ENCODE data around the gene CWC27.

CWC27 gene

DNA sequence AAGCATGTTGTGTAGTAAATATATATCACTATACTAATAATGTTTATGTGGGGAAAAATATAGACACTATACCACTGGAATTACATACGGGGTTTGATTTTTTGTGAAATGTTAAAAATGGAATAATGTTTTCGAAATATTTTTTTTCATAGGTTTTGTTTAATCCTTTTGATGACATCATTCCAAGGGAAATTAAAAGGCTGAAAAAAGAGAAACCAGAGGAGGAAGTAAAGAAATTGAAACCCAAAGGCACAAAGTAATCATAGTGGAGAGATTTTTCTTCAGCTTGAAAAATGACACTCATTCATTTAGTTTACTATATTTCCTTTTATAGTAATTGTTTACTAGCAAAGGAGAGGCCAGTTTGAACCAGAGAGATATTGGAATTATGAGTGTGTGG, 17.6 kb downstream of the CWC27 start:
- Histone ChIP-seq H3K4me1 (ENCODE audit: control insufficient read depth, insufficient read depth, low read length) (no peaks in the 10 kb centered on the region), H3K36me3 (ENCODE audit: control insufficient read depth, insufficient read depth, low read length) (peaks cover 57% of the 10 kb centered on the region), H3K9ac (ENCODE audit: low read depth, low read length) (no peak overlapping the region), H3K9me3 (ENCODE audit: control insufficient read depth, insufficient read depth, low read length) (no peaks in the 10 kb centered on the region), H3K27me3 (ENCODE audit: control insufficient read depth, insufficient read depth, low read length) (no peaks in the 10 kb centered on the region), H3K4me3 (ENCODE audit: low read depth, low read length) (no peak overlapping the region), H3K27ac (ENCODE audit: low read depth, low read length) (no peak overlapping the region)

- Histone ChIP-seq H3K27ac (ENCODE audit: low read depth, low read length) (no peak overlapping the region), H3K36me3 (ENCODE audit: control insufficient read depth, insufficient read depth, low read length) (peaks cover 57% of the 10 kb centered on the region), H3K4me3 (ENCODE audit: low read depth, low read length) (no peak overlapping the region), H3K4me1 (ENCODE audit: control insufficient read depth, insufficient read depth, low read length) (no peaks in the 10 kb centered on the region), H3K9me3 (ENCODE audit: control insufficient read depth, insufficient read depth, low read length) (no peaks in the 10 kb centered on the region), H3K27me3 (ENCODE audit: control insufficient read depth, insufficient read depth, low read length) (no peaks in the 10 kb centered on the region), H3K9ac (ENCODE audit: low read depth, low read length) (no peak overlapping the region)
These were observed 19.4 kb downstream of the CWC27 start for GRCh38 chr5:64788156-64788555.

GRCh38 chr5:64789457-64789856, 20.7 kb downstream of the CWC27 start:
- Histone ChIP-seq H3K27ac (ENCODE audit: low read depth, low read length) (no peak overlapping the region), H3K4me1 (ENCODE audit: control insufficient read depth, insufficient read depth, low read length) (no peaks in the 10 kb centered on the region), H3K27me3 (ENCODE audit: control insufficient read depth, insufficient read depth, low read length) (no peaks in the 10 kb centered on the region), H3K4me3 (ENCODE audit: low read depth, low read length) (no peak overlapping the region), H3K36me3 (ENCODE audit: control insufficient read depth, insufficient read depth, low read length) (peaks cover 60% of the 10 kb centered on the region), H3K9ac (ENCODE audit: low read depth, low read length) (no peak overlapping the region), H3K9me3 (ENCODE audit: control insufficient read depth, insufficient read depth, low read length) (no peaks in the 10 kb centered on the region)

DNA sequence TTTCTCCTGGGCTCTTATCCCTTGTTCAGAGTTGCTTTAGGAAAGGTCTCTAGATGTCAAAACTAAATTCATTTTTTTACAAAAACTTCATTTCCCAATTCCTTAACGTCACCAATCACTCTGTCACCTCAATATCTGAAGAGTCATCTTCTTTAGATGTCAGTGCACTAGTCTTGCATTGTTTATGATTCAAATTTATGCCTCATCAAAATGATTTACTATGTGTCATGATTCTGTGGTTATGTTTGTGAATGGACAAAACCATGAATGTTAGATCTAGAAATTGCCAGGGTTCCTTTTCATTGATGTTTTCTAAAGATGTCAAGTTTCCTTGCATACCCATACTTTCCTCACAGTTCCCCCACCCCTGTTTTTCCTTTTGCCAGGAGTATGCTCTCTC, 21.5 kb downstream of the CWC27 start:
- Histone ChIP-seq H3K9ac (ENCODE audit: low read depth, low read length) (no peak overlapping the region), H3K9me3 (ENCODE audit: control insufficient read depth, insufficient read depth, low read length) (no peaks in the 10 kb centered on the region), H3K36me3 (ENCODE audit: control insufficient read depth, insufficient read depth, low read length) (peaks cover 53% of the 10 kb centered on the region), H3K27me3 (ENCODE audit: control insufficient read depth, insufficient read depth, low read length) (no peaks in the 10 kb centered on the region), H3K27ac (ENCODE audit: low read depth, low read length) (no peak overlapping the region), H3K4me3 (ENCODE audit: low read depth, low read length) (no peak overlapping the region), H3K4me1 (ENCODE audit: control insufficient read depth, insufficient read depth, low read length) (no peaks in the 10 kb centered on the region)

- Histone ChIP-seq H3K27ac (ENCODE audit: low read depth, low read length) (no peak overlapping the region), H3K4me1 (ENCODE audit: control insufficient read depth, insufficient read depth, low read length) (no peaks in the 10 kb centered on the region; the same call in 1 of the 2 replicates), H3K9ac (ENCODE audit: low read depth, low read length) (no peak overlapping the region), H3K27me3 (ENCODE audit: control insufficient read depth, insufficient read depth, low read length) (no peaks in the 10 kb centered on the region), H3K4me3 (ENCODE audit: low read depth, low read length) (no peak overlapping the region), H3K36me3 (ENCODE audit: control insufficient read depth, insufficient read depth, low read length) (peaks cover 37% of the 10 kb centered on the region), H3K9me3 (ENCODE audit: control insufficient read depth, insufficient read depth, low read length) (no peaks in the 10 kb centered on the region)
These were observed 23.7 kb downstream of the CWC27 start for GRCh38 chr5:64792469-64792868.

- H3K4me3 ChIP-seq (ENCODE audit: low read depth, low read length): no peak overlapping the region
- no peaks in the 10 kb centered on the region; the same call in 1 of the 2 replicates for H3K4me1 ChIP-seq (ENCODE audit: control insufficient read depth, insufficient read depth, low read length)
- H3K36me3 ChIP-seq (ENCODE audit: control insufficient read depth, insufficient read depth, low read length): peaks cover 36% of the 10 kb centered on the region
- H3K9me3 ChIP-seq (ENCODE audit: control insufficient read depth, insufficient read depth, low read length): no peaks in the 10 kb centered on the region
- H3K27me3 ChIP-seq (ENCODE audit: control insufficient read depth, insufficient read depth, low read length): no peaks in the 10 kb centered on the region
- no peak overlapping the region for H3K27ac ChIP-seq (ENCODE audit: low read depth, low read length)
- H3K9ac ChIP-seq (ENCODE audit: low read depth, low read length): no peak overlapping the region
These were observed 25.5 kb downstream of the CWC27 start for GRCh38 chr5:64794053-64794770.

DNA sequence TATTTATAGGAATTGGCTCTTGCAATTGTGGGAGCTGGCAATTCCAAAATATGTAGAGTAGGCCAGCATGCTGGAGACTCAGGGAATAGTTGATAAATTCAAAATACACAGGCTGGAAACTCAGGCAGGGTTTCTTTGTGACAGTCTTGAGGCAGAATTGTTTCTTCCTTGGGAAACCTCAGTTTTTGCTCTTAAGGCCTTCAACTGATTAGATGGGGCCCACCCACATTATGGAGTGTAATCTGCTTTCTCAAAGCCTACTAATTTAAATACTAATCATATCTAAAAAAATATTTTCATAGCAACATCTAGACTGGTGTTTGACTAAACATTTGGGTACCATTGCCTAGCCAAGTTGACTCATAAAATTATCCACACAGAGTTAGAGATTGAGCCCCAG, 27.6 kb downstream of the CWC27 start:
- H3K4me1 ChIP-seq (ENCODE audit: control insufficient read depth, insufficient read depth, low read length): no peaks in the 10 kb centered on the region; the same call in 1 of the 2 replicates
- H3K9ac ChIP-seq (ENCODE audit: low read depth, low read length): no peak overlapping the region
- H3K36me3 ChIP-seq (ENCODE audit: control insufficient read depth, insufficient read depth, low read length): peaks cover 32% of the 10 kb centered on the region
- H3K4me3 ChIP-seq (ENCODE audit: low read depth, low read length): no peak overlapping the region
- no peak overlapping the region for H3K27ac ChIP-seq (ENCODE audit: low read depth, low read length)
- no peaks in the 10 kb centered on the region for H3K27me3 ChIP-seq (ENCODE audit: control insufficient read depth, insufficient read depth, low read length)
- no peaks in the 10 kb centered on the region for H3K9me3 ChIP-seq (ENCODE audit: control insufficient read depth, insufficient read depth, low read length)

DNA sequence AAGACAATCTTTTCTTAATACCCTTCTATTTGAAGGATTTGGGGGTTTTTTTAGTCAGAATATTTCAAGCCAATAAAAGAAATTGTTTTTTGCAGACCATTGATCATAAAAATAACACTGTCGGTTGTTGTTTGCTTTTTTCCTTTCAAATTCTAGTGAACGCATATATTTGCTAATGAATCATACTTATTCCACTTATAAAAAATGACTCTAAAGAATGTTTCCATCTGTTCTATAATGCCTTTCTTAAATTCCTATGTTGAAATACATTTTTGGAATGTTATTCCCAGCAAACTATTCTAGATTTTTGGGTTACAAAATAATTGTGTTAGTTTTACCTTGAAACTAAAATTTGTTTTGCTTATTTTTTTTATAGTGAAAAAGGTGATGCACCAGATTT, 32.2 kb downstream of the CWC27 start:
- no peak overlapping the region for H3K9ac ChIP-seq (ENCODE audit: low read depth, low read length)
- H3K36me3 ChIP-seq (ENCODE audit: control insufficient read depth, insufficient read depth, low read length): peaks cover 54% of the 10 kb centered on the region
- no peak overlapping the region for H3K27ac ChIP-seq (ENCODE audit: low read depth, low read length)
- no peaks in the 10 kb centered on the region for H3K9me3 ChIP-seq (ENCODE audit: control insufficient read depth, insufficient read depth, low read length)
- H3K4me3 ChIP-seq (ENCODE audit: low read depth, low read length): no peak overlapping the region
- no peaks in the 10 kb centered on the region; the same call in 1 of the 2 replicates for H3K4me1 ChIP-seq (ENCODE audit: control insufficient read depth, insufficient read depth, low read length)
- H3K27me3 ChIP-seq (ENCODE audit: control insufficient read depth, insufficient read depth, low read length): no peaks in the 10 kb centered on the region

DNA sequence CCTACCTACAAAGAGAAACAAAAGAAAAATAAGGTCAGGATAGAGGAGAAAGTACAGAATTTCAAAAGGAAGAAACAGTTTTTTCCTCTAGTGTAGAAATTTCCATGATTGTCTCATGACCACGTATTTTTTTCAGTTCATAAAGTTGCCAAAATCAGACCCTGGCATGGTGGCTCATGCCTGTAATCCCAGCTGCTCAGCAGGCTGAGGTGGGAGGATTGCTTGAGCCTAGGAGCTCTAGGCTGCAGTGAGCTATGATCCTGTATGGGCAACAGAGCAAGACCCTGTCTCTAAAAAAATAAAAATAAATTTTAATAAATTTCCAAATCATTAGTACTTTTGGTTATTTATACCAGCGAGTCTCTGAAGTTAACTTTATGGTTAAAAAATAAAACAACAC, 37.8 kb downstream of the CWC27 start:
- no peak overlapping the region for H3K27ac ChIP-seq (ENCODE audit: low read depth, low read length)
- H3K27me3 ChIP-seq (ENCODE audit: control insufficient read depth, insufficient read depth, low read length): no peaks in the 10 kb centered on the region
- peaks cover 57% of the 10 kb centered on the region for H3K36me3 ChIP-seq (ENCODE audit: control insufficient read depth, insufficient read depth, low read length)
- no peaks in the 10 kb centered on the region for H3K9me3 ChIP-seq (ENCODE audit: control insufficient read depth, insufficient read depth, low read length)
- no peaks in the 10 kb centered on the region; the same call in 1 of the 2 replicates for H3K4me1 ChIP-seq (ENCODE audit: control insufficient read depth, insufficient read depth, low read length)
- no peak overlapping the region for H3K9ac ChIP-seq (ENCODE audit: low read depth, low read length)
- H3K4me3 ChIP-seq (ENCODE audit: low read depth, low read length): no peak overlapping the region

- Histone ChIP-seq H3K27ac (ENCODE audit: low read depth, low read length) (no peak overlapping the region), H3K27me3 (ENCODE audit: control insufficient read depth, insufficient read depth, low read length) (no peaks in the 10 kb centered on the region), H3K9me3 (ENCODE audit: control insufficient read depth, insufficient read depth, low read length) (no peaks in the 10 kb centered on the region), H3K9ac (ENCODE audit: low read depth, low read length) (no peak overlapping the region), H3K4me3 (ENCODE audit: low read depth, low read length) (no peak overlapping the region), H3K4me1 (ENCODE audit: control insufficient read depth, insufficient read depth, low read length) (no peaks in the 10 kb centered on the region; the same call in 1 of the 2 replicates), H3K36me3 (ENCODE audit: control insufficient read depth, insufficient read depth, low read length) (peaks cover 49% of the 10 kb centered on the region)
These were observed 38.8 kb downstream of the CWC27 start for GRCh38 chr5:64807520-64807919.

DNA sequence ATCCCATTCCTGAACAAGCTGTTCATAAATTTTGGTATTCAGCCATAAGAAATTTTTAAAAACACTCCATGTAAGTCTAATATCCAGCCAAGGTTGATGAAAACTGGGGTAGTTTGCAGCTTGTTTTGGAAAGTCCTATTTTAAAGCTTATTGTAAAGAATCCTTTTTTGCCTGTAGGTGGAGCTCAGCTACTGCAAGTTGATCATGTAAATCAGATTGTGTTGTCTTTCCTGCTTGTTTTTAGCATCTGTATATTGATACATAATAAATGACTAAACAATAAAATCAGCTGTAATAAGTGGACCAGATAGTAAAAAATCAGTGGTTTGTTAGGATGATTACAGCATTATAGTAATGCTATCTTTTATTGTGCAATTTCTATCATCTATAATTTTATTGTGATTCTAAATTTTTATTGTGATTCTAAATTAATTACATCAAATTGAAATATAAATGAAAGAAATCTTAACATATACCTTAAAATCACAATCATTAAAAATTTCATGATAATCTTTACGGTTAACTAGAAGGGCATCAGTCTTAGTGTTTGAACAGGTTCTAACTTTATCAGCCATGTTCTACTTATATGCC, 42.4 kb downstream of the CWC27 start:
- no peaks in the 10 kb centered on the region; the same call in 1 of the 2 replicates for H3K4me1 ChIP-seq (ENCODE audit: control insufficient read depth, insufficient read depth, low read length)
- H3K27me3 ChIP-seq (ENCODE audit: control insufficient read depth, insufficient read depth, low read length): no peaks in the 10 kb centered on the region
- no peak overlapping the region for H3K27ac ChIP-seq (ENCODE audit: low read depth, low read length)
- no peak overlapping the region for H3K9ac ChIP-seq (ENCODE audit: low read depth, low read length)
- H3K9me3 ChIP-seq (ENCODE audit: control insufficient read depth, insufficient read depth, low read length): no peaks in the 10 kb centered on the region
- H3K36me3 ChIP-seq (ENCODE audit: control insufficient read depth, insufficient read depth, low read length): peaks cover 21% of the 10 kb centered on the region
- no peak overlapping the region for H3K4me3 ChIP-seq (ENCODE audit: low read depth, low read length)

Measured in HUES48 (cell line).